SK-N-SH (cell line): ENCODE measurements around the gene TMCO6. TPM values are rescaled to one million over a fixed set of nuclear protein-coding genes. Genes with fewer than 3 reads are reported as not detected.
A peak's percentile ranks its signal among the peaks of the same experiment; 100 is the strongest.

Source experiments
- CTCF ChIA-PET: fragments of 300-600, 350-600 bp; formaldehyde crosslinking; extraction: SDS; loops from one replicate; lab custom pipeline; 2021; lab: Yijun Ruan, JAX
- POLR2A ChIA-PET: fragments of 350-600 bp; sonication (Branson Sonifier 250); formaldehyde crosslinking; extraction: SDS; loops from one replicate; lab custom pipeline; 2020; ENCODE audit warnings: antibody characterized with exemption, inconsistent platforms; lab: Yijun Ruan, JAX
- DNase-seq: peaks from one replicate; pipeline ENCODE4 v3.0.0; 2012
- H2AFZ ChIP-seq: fragments of 200-600 bp; sonication (generic); 2 replicates; pipeline ENCODE4 v1.8.1; 2016; ENCODE audit warnings: antibody characterized with exemption, mild to moderate bottlenecking, low read depth
- H3F3A ChIP-seq: fragments of 200-600 bp; sonication (generic); replicated peaks from 2 replicates; pipeline ENCODE3; 2016; ENCODE audit warnings: antibody characterized with exemption, mild to moderate bottlenecking; ENCODE audit not compliant: insufficient read depth
- H3K27ac ChIP-seq, 2 experiments: fragments of 200-500 bp in 1 of 2; fragments of 200-600 bp in 1 of 2; sonication (Bioruptor generic) in 1 of 2; sonication (generic), shearing (Covaris generic) in 1 of 2; 2 replicates each; pipeline versions ENCODE4 v1.5.1 to v1.6.1; 2014 to 2016; ENCODE audit warnings: low read depth in 2 of 2, inconsistent platforms in 1 of 2, low read length in 1 of 2, mild to moderate bottlenecking in 1 of 2, mixed read lengths in 1 of 2
- H3K27me3 ChIP-seq: fragments of 200-600 bp; sonication (generic), shearing (Covaris generic); 2 replicates; pipeline ENCODE4 v1.6.1; 2016; ENCODE audit warnings: mixed run types; ENCODE audit not compliant: insufficient read depth
- H3K36me3 ChIP-seq, 2 experiments: fragments of 200-500 bp in 1 of 2; fragments of 200-600 bp in 1 of 2; sonication (Bioruptor generic) in 1 of 2; sonication (generic) in 1 of 2; replicated peaks in 1 of 2; 2 replicates each; pipeline versions ENCODE3 to v1.5.1; 2014 to 2016; ENCODE audit warnings: low read length in 1 of 2, mild to moderate bottlenecking in 1 of 2; ENCODE audit not compliant: insufficient read depth in 2 of 2, control insufficient read depth in 1 of 2
- H3K4me1 ChIP-seq, 2 experiments: fragments of 200-500 bp in 1 of 2; fragments of 200-600 bp in 1 of 2; sonication (Bioruptor generic) in 1 of 2; sonication (generic), shearing (Covaris generic) in 1 of 2; 2 replicates each; pipeline versions ENCODE4 v1.5.1 to v1.6.1; 2014 to 2016; ENCODE audit warnings: low read depth in 1 of 2, low read length in 1 of 2, mixed run types in 1 of 2; ENCODE audit not compliant: insufficient read depth in 2 of 2, control insufficient read depth in 1 of 2
- H3K4me2 ChIP-seq: fragments of 200-600 bp; sonication (generic), shearing (Covaris generic); 2 replicates; pipeline ENCODE4 v1.6.1; 2017; ENCODE audit warnings: mixed run types
- H3K4me3 ChIP-seq, 2 experiments: fragments of 200-500 bp in 1 of 2; fragments of 200-600 bp in 1 of 2; sonication (Bioruptor generic) in 1 of 2; sonication (generic), shearing (Covaris generic) in 1 of 2; 2 replicates each; pipeline versions ENCODE4 v1.5.1 to v1.8.1; 2014 to 2016; ENCODE audit warnings: low read depth in 2 of 2, inconsistent platforms in 1 of 2, low read length in 1 of 2, mild to moderate bottlenecking in 1 of 2, mixed read lengths in 1 of 2, moderate library complexity in 1 of 2
- H3K79me2 ChIP-seq: fragments of 200-600 bp; sonication (generic); 2 replicates; pipeline ENCODE4 v1.8.1; 2017; ENCODE audit warnings: mild to moderate bottlenecking; ENCODE audit not compliant: insufficient read depth
- H3K9ac ChIP-seq: fragments of 200-600 bp; sonication (generic); 2 replicates; pipeline ENCODE4 v1.6.1; 2017; ENCODE audit warnings: mixed run types
- H3K9me2 ChIP-seq: fragments of 200-600 bp; sonication (generic); 2 replicates; pipeline ENCODE4 v1.6.1; 2017; ENCODE audit warnings: mixed run types
- H3K9me3 ChIP-seq: fragments of 200-600 bp; sonication (generic); 2 replicates; pipeline ENCODE4 v1.6.1; 2017; ENCODE audit warnings: mixed run types, mild to moderate bottlenecking, moderate library complexity
- H4K20me1 ChIP-seq: fragments of 200-600 bp; sonication (generic); 2 replicates; pipeline ENCODE4 v1.6.1; 2017; ENCODE audit warnings: mild to moderate bottlenecking, mixed run types; ENCODE audit not compliant: insufficient read depth
- CHD2 ChIP-seq: fragments of 150-350 bp; IDR thresholded peaks from 2 replicates; pipeline ENCODE4 v1.6.1; 2018; ENCODE audit warnings: low read length; ENCODE audit not compliant: partially characterized antibody
- CTCF ChIP-seq: fragments of 200-600 bp; sonication (generic); IDR thresholded peaks from 2 replicates; pipeline ENCODE4 v1.6.1; 2017; ENCODE audit warnings: antibody characterized with exemption, mild to moderate bottlenecking, moderate library complexity
- FOSL2 ChIP-seq: IDR thresholded peaks from 2 replicates; pipeline ENCODE4 v1.4.0; 2012; ENCODE audit warnings: low read depth, mild to moderate bottlenecking, moderate library complexity, borderline replicate concordance
- FOXJ3 ChIP-seq: sonication (generic); formaldehyde crosslinking; IDR thresholded peaks from 2 replicates; pipeline ENCODE4 v1.5.1; 2020; ENCODE audit warnings: mild to moderate bottlenecking, missing genetic modification reagents
- FOXM1 ChIP-seq: IDR thresholded peaks from 2 replicates; pipeline ENCODE4 v1.4.0; 2012; ENCODE audit warnings: low read depth, mild to moderate bottlenecking
- GABPA ChIP-seq: IDR thresholded peaks from 2 replicates; pipeline ENCODE4 v1.4.0; 2012; ENCODE audit warnings: low read depth, mild to moderate bottlenecking
- GATA2 ChIP-seq: sonication (generic); formaldehyde crosslinking; IDR thresholded peaks from 2 replicates; pipeline ENCODE4 v1.5.0; 2020; ENCODE audit warnings: mild to moderate bottlenecking, missing genetic modification reagents
- IRF3 ChIP-seq: fragments of 150-350 bp; IDR thresholded peaks from 2 replicates; pipeline ENCODE4 v1.6.1; 2016; ENCODE audit warnings: mild to moderate bottlenecking, low read depth, low read length
- JUND ChIP-seq: IDR thresholded peaks from 2 replicates; pipeline ENCODE4 v1.4.0; 2012
- MXI1 ChIP-seq: IDR thresholded peaks from 2 replicates; pipeline ENCODE4 v1.6.1; 2012; ENCODE audit warnings: mild to moderate bottlenecking, low read depth, low read length, improper control_type of control experiment
- NFIC ChIP-seq: IDR thresholded peaks from 2 replicates; pipeline ENCODE4 v1.4.0; 2012; ENCODE audit warnings: borderline replicate concordance
- NRF1 ChIP-seq: IDR thresholded peaks from 2 replicates; pipeline ENCODE4 v1.6.1; 2012; ENCODE audit warnings: low read depth, mild to moderate bottlenecking, low read length
- PBX3 ChIP-seq: IDR thresholded peaks from 2 replicates; pipeline ENCODE4; 2012
- RAD21 ChIP-seq: IDR thresholded peaks from 2 replicates; pipeline ENCODE4 v1.6.1; 2012; ENCODE audit warnings: mild to moderate bottlenecking, low read length
- RCOR1 ChIP-seq: fragments of 150-350 bp; IDR thresholded peaks from 2 replicates; pipeline ENCODE4 v1.6.1; 2017; ENCODE audit warnings: antibody characterized with exemption, low read length
- RFX5 ChIP-seq: IDR thresholded peaks from 2 replicates; pipeline ENCODE4 v1.6.1; 2012; ENCODE audit warnings: mild to moderate bottlenecking, improper control_type of control experiment, low read length
- RXRA ChIP-seq: IDR thresholded peaks from 2 replicates; pipeline ENCODE4 v1.4.0; 2012; ENCODE audit warnings: low read depth, mild to moderate bottlenecking, borderline replicate concordance
- TAF1 ChIP-seq: IDR thresholded peaks from 2 replicates; pipeline ENCODE4 v1.6.1; 2012; ENCODE audit warnings: low read depth, mild to moderate bottlenecking, low read length, moderate library complexity, borderline replicate concordance
- TCF12 ChIP-seq: IDR thresholded peaks from 2 replicates; pipeline ENCODE4 v1.4.0; 2012
- YY1 ChIP-seq: IDR thresholded peaks from 2 replicates; pipeline ENCODE4 v1.4.0; 2012; ENCODE audit warnings: low read depth, mild to moderate bottlenecking
- ZBTB33 ChIP-seq: IDR thresholded peaks from 2 replicates; pipeline ENCODE4 v1.4.0; 2012; ENCODE audit warnings: low read depth, borderline replicate concordance
- WGBS: methylation state at CpG from one replicate; pipeline ENCODE4 v1.1.6; 2017; ENCODE audit warnings: low lambda C conversion rate; 5-methylcytosine and 5-hydroxymethylcytosine counted together
- polyA plus RNA-seq, 3 experiments: library from polyadenylated mRNA; depleted of rRNA; stranded (reverse); fragments of >200 nt; gene quantifications; 2 replicates each; pipeline ENCODE4 v1.2.3, GENCODE V29; 2012
- TF ChIP-seq, protein P1 (sequence below): IDR thresholded peaks from 2 replicates; pipeline ENCODE4 v1.4.0; 2012; ENCODE audit warnings: low read depth
- TF ChIP-seq, protein P2 (sequence below): IDR thresholded peaks from 2 replicates; pipeline ENCODE4 v1.4.0; 2012; ENCODE audit warnings: low read depth, borderline replicate concordance
- TF ChIP-seq, protein P3 (sequence below): fragments of 150-350 bp; IDR thresholded peaks from 2 replicates; pipeline ENCODE4 v1.6.1; 2017; ENCODE audit warnings: antibody characterized with exemption, low read length, low read depth, borderline replicate concordance

Gene TMCO6
- 27.7 and 31.7 TPM in 2 replicates for polyA plus RNA-seq (2012; rRNA removed)
- polyA plus RNA-seq (2012; cell fraction: cytosol; rRNA removed): 9.7 and 19.8 TPM in 2 replicates
- 126 and 254 TPM in 2 replicates for polyA plus RNA-seq (2012; cell fraction: nucleus; rRNA removed)

DNA sequence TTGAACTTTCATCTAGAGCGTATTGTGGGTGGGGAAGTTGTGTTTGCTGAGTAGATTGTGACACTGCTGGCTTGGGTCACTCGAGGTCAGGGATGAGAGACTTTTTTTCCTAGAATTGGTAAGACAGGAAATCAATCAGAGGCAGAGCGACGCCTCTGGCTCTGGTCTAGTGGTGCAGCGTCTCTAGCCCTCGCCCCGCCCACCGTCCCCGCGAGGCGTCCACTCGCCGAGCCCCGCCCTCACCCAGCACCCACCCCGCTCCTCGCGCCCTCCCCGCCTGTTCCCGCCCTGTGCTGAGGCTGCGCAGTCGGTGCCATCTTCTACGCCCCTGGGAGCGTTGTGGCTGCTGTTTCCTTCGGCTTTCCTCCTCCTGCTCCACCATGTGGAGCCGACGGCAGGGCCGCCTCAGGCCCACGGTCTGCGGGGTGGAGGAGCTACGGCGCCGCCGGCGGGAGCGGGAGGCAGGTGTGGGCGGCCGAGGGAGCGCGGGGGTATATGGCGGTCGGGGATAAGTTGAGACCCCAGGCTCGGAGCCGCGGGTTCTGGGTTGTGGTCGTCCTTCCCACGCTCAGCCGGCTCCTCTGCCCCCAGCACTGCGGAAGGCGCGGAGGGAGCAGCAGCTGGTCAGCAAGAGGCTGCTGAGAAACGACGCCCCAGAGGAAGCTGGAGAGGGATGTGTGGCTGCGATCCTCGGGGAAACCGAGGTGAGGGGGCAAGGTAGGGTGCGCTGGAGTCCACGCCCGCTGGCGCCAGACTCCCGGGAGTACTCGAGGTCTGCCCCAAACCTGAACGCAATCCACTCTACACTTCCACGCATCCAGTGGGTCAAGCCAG, at the start of gene TMCO6:
Gene TMCO6 (plus strand): TSS at position 304 of the 834 bp plus-strand sequence. CDS start 77 bp downstream, at position 381.
- Histone ChIP-seq H3K36me3 (peaks cover 7 to 16% of the 10 kb centered on the region in 2 experiments), H3K4me2 (peak within 1 kb of the TSS; percentile 91), H3K9me2 (no peaks in the 10 kb centered on the region), H3K4me3 (peak within 1 kb of the TSS; percentile 77), H3K27me3 (no peaks in the 10 kb centered on the region), H3K27ac (peak within 1 kb of the TSS; percentile 61 to 76), H3F3A (peaks cover 5% of the 10 kb centered on the region), H3K9me3 (no peaks in the 10 kb centered on the region), H2AFZ (peak within 1 kb of the TSS; percentile 98), H3K9ac (peak within 1 kb of the TSS; percentile 84), H4K20me1 (no peaks in the 10 kb centered on the region), H3K79me2 (peaks cover 23% of the 10 kb centered on the region), H3K4me1 (peaks cover 0 to 9% of the 10 kb centered on the region in 2 experiments; a peak in 2 of 4 replicates)
- ChIA-PET CTCF (interaction anchor here (0.6 to 2.0 kb wide), 18 partner anchors 8 to 402 kb away, joined by 3 to 8 read pairs (median 3); partner anchors contain the start of genes ANKHD1, EIF4EBP3, IK and NDUFA2), POLR2A (interaction anchor here (1.1 to 2.0 kb wide), 2 partner anchors 8 to 24 kb away, joined by 3 to 9 read pairs; partner anchors contain the start of genes IK and NDUFA2)
- DNase-seq: peak; percentile 100
- 1% methylated on average over 40 of the region's 63 CpGs for WGBS
- TF ChIP-seq NFIC (no peak), IRF3 (no peak), FOXJ3 (CRISPR knock-in tag) (no peak), GATA2 (CRISPR knock-in tag) (no peak), TCF12 (no peak), ZBTB33 (no peak), CTCF (peak; percentile 60), NRF1 (peak; percentile 76), RFX5 (no peak), TAF1 (peak; percentile 64), YY1 (peak; percentile 68; the same call in 1 of the 2 replicates), PBX3 (peak; percentile 79), JUND (no peak), RXRA (peak; percentile 36; the same call in 1 of the 2 replicates), MXI1 (peak; percentile 91), RCOR1 (peak; percentile 16; the same call in 1 of the 2 replicates), FOSL2 (no peak), FOXM1 (no peak), CHD2 (peak; percentile 29), GABPA (no peak), RAD21 (peak; percentile 57)
- TF ChIP-seq, protein P1, sequence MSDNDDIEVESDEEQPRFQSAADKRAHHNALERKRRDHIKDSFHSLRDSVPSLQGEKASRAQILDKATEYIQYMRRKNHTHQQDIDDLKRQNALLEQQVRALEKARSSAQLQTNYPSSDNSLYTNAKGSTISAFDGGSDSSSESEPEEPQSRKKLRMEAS: peak; percentile 93
- TF ChIP-seq, protein P2, sequence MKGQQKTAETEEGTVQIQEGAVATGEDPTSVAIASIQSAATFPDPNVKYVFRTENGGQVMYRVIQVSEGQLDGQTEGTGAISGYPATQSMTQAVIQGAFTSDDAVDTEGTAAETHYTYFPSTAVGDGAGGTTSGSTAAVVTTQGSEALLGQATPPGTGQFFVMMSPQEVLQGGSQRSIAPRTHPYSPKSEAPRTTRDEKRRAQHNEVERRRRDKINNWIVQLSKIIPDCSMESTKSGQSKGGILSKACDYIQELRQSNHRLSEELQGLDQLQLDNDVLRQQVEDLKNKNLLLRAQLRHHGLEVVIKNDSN: no peak
- TF ChIP-seq, protein P3, sequence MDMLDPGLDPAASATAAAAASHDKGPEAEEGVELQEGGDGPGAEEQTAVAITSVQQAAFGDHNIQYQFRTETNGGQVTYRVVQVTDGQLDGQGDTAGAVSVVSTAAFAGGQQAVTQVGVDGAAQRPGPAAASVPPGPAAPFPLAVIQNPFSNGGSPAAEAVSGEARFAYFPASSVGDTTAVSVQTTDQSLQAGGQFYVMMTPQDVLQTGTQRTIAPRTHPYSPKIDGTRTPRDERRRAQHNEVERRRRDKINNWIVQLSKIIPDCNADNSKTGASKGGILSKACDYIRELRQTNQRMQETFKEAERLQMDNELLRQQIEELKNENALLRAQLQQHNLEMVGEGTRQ: no peak
